Nephron (organoid): ENCODE data around the gene RPTOR.
A peak's percentile ranks its signal among the peaks of the same experiment; 100 is the strongest.

Experiments
- H3K27ac Mint-ChIP-seq, 3 experiments: 2 replicates each; pipeline ENCODE4 v1.8.0; 2020; ENCODE audit warnings: mixed read lengths in 3 of 3, mild to moderate bottlenecking in 2 of 3, moderate library complexity in 1 of 3
- H3K27me3 Mint-ChIP-seq: 2 replicates; pipeline ENCODE4 v1.8.0; 2021; ENCODE audit warnings: low read depth, mild to moderate bottlenecking, moderate library complexity, mixed read lengths
- H3K36me3 Mint-ChIP-seq: 2 replicates; pipeline ENCODE4 v1.8.0; 2020; ENCODE audit warnings: low read depth, mixed read lengths
- H3K4me1 Mint-ChIP-seq: 2 replicates; pipeline ENCODE4 v1.8.0; 2020; ENCODE audit warnings: mixed read lengths
- H3K4me3 Mint-ChIP-seq, 3 experiments: 2 replicates each; pipeline ENCODE4 v1.8.0; 2020; ENCODE audit warnings: mild to moderate bottlenecking in 3 of 3, mixed read lengths in 3 of 3, moderate library complexity in 2 of 3
- H3K9me3 Mint-ChIP-seq: 2 replicates; pipeline ENCODE4 v1.8.0; 2020; ENCODE audit warnings: mixed read lengths
- TF ChIP-seq, protein P1 (sequence below), 3 experiments: fragments of 200-600 bp; sonication (generic); IDR thresholded peaks; one replicate each; pipeline ENCODE4 v1.5.0; 2021; ENCODE audit warnings: antibody characterized with exemption in 3 of 3; ENCODE audit not compliant: unreplicated experiment in 3 of 3

RPTOR gene

GRCh38 chr17:80964859-80965580 lies 420.4 kb downstream of the RPTOR start:
- Mint-ChIP-seq H3K27me3 (peaks cover 3% of the 10 kb centered on the region), H3K9me3 (no peaks in the 10 kb centered on the region), H3K27ac (peak overlapping the region in 2 of 3 experiments; percentile 73 to 82), H3K36me3 (peaks cover 8% of the 10 kb centered on the region), H3K4me3 (no peak overlapping the region), H3K4me1 (peaks cover 50% of the 10 kb centered on the region)
- TF ChIP-seq, protein P1, sequence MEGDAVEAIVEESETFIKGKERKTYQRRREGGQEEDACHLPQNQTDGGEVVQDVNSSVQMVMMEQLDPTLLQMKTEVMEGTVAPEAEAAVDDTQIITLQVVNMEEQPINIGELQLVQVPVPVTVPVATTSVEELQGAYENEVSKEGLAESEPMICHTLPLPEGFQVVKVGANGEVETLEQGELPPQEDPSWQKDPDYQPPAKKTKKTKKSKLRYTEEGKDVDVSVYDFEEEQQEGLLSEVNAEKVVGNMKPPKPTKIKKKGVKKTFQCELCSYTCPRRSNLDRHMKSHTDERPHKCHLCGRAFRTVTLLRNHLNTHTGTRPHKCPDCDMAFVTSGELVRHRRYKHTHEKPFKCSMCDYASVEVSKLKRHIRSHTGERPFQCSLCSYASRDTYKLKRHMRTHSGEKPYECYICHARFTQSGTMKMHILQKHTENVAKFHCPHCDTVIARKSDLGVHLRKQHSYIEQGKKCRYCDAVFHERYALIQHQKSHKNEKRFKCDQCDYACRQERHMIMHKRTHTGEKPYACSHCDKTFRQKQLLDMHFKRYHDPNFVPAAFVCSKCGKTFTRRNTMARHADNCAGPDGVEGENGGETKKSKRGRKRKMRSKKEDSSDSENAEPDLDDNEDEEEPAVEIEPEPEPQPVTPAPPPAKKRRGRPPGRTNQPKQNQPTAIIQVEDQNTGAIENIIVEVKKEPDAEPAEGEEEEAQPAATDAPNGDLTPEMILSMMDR (IDR thresholded peaks at IDR 0.05; ENCODE audit: unreplicated experiment in 3 of 3): no peak

DNA sequence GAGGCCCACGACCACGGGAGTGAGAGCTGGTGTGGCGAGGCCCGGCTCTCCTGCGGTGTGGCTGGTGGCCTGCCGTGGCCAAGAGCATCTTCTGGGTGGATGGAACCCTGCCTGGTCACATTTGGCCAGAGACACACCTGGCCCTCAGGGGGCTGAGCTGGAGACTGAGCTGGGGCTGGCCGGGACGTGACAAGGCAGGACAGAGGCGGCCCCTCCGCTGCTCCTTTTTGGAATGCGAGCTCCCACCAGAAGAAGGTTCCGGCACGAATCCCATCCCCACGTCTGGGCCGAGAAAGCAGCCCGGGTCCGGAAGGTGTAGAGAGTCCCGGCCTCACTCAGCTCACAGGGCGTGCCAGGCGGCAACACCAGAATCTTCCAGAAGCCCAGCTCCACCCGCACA lies 421.0 kb downstream of the RPTOR start:
- H3K4me3 Mint-ChIP-seq: no peak overlapping the region
- H3K27me3 Mint-ChIP-seq: peaks cover 3% of the 10 kb centered on the region
- H3K36me3 Mint-ChIP-seq: peaks cover 8% of the 10 kb centered on the region
- H3K9me3 Mint-ChIP-seq: no peaks in the 10 kb centered on the region
- peak overlapping the region in 2 of 3 experiments; percentile 53 to 82 for H3K27ac Mint-ChIP-seq
- TF ChIP-seq, protein P1 (IDR thresholded peaks at IDR 0.05; ENCODE audit: unreplicated experiment in 3 of 3): no peak
- peaks cover 55% of the 10 kb centered on the region for H3K4me1 Mint-ChIP-seq

DNA sequence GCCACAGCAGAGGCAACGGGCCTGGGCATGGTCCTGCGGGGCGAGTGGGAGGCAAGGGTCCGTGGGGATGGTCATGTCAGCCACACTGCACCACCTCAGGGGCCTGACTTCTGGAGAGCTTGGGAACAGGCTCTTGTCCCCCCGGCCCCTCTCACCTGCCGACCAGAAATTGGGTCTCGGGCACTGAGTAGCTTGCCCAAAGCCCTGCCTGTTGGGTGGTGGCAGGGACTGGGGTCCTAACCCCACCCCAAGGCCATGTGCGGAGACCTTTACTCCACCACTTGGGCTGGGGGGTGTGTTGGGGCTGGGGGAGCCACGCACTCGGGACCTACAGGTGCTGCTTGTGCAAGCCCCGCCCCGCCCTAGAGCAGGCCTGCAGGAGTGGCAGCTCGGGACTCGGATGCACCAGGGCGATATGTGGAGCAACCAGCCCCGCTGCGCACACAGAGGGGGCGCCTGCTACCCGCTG lies 422.8 kb downstream of the RPTOR start:
- no peaks in the 10 kb centered on the region for H3K9me3 Mint-ChIP-seq
- H3K27ac Mint-ChIP-seq: no peak overlapping the region
- H3K4me3 Mint-ChIP-seq: no peak overlapping the region
- H3K27me3 Mint-ChIP-seq: peaks cover 9% of the 10 kb centered on the region
- H3K4me1 Mint-ChIP-seq: peaks cover 37% of the 10 kb centered on the region
- TF ChIP-seq, protein P1 (IDR thresholded peaks at IDR 0.05; ENCODE audit: unreplicated experiment in 3 of 3): no peak
- H3K36me3 Mint-ChIP-seq: peaks cover 8% of the 10 kb centered on the region

- H3K27ac Mint-ChIP-seq: peak overlapping the region; percentile 46 to 91 (median 83)
- H3K4me3 Mint-ChIP-seq: peak overlapping the region in 2 of 3 experiments; percentile 35 to 43
- H3K27me3 Mint-ChIP-seq: peaks cover 9% of the 10 kb centered on the region
- H3K4me1 Mint-ChIP-seq: peaks cover 33% of the 10 kb centered on the region
- H3K9me3 Mint-ChIP-seq: no peaks in the 10 kb centered on the region
- TF ChIP-seq, protein P1 (IDR thresholded peaks at IDR 0.05; ENCODE audit: unreplicated experiment in 3 of 3): no peak
- peaks cover 8% of the 10 kb centered on the region for H3K36me3 Mint-ChIP-seq
Measured at GRCh38 chr17:80968602-80969029, 424.0 kb downstream of the RPTOR start.

DNA sequence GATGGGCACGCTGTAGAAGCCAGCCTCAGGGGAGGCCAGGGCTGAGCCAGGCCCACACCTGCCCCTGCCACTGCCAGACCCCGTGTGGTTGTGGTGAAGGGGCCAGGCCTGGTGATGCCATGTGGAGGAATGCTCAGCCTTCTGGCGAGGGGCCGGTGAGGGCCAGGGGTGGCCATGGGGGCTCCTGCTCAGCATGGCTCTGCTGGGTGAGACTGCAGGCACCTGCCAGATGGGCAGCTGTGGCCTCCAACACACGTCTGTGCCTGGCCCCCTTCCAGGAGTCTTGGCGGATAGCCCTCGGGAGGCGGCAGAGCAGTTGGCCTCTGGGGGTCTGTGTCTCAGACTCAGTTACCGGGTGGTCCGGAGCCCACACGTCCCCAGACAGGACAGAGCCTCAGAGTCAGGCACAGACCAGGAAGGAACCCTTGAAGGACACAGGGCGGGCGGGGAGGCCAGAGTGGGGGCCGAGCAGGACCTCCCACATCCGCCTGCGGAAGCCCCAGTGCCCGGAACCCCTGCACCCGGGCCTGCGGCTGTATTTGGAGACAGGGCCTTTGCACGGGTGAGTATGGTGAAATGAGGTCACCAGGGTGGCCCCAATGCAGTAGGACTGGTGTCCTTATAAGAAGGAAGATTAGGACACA lies 424.5 kb downstream of the RPTOR start:
- H3K36me3 Mint-ChIP-seq: peaks cover 8% of the 10 kb centered on the region
- H3K4me3 Mint-ChIP-seq: no peak overlapping the region
- H3K27me3 Mint-ChIP-seq: peaks cover 12% of the 10 kb centered on the region
- H3K4me1 Mint-ChIP-seq: peaks cover 32% of the 10 kb centered on the region
- TF ChIP-seq, protein P1 (IDR thresholded peaks at IDR 0.05; ENCODE audit: unreplicated experiment in 3 of 3): no peak
- H3K27ac Mint-ChIP-seq: peak overlapping the region; percentile 46 to 91 (median 83)
- H3K9me3 Mint-ChIP-seq: no peaks in the 10 kb centered on the region
